Smooth muscle cell (in vitro differentiated cells): ENCODE measurements around the gene ALPI. TPM values are rescaled to one million over a fixed set of nuclear protein-coding genes. Genes with fewer than 3 reads are reported as not detected.
"Not testable (repeated sequence)": the region's sequence is repeated elsewhere in the genome, so short reads cannot be mapped to it uniquely, and the experiment has no call there.

Source experiments
- DNase-seq: peaks from one replicate; lab custom pipeline; 2025; ENCODE audit not compliant: unreplicated experiment; lab: John Stamatoyannopoulos, UW
- H2AFZ ChIP-seq: fragments of 200-600 bp; sonication (generic); 2 replicates; pipeline ENCODE4 v1.6.0; 2016; ENCODE audit warnings: antibody characterized with exemption, low read depth, mild to moderate bottlenecking
- H3F3A ChIP-seq: fragments of 200-600 bp; sonication (generic); 2 replicates; pipeline ENCODE4 v1.6.0; 2017; ENCODE audit warnings: antibody characterized with exemption, low read depth
- H3K27ac ChIP-seq: fragments of 200-600 bp; sonication (generic); 2 replicates; pipeline ENCODE4 v1.5.1; 2016; ENCODE audit warnings: low read depth, mild to moderate bottlenecking
- H3K27me3 ChIP-seq: fragments of 200-600 bp; sonication (generic); 2 replicates; pipeline ENCODE4 v1.6.1; 2016; ENCODE audit warnings: low read depth, mild to moderate bottlenecking
- H3K36me3 ChIP-seq: fragments of 200-600 bp; sonication (generic); 2 replicates; pipeline ENCODE4 v1.5.1; 2016; ENCODE audit warnings: low read depth
- H3K4me1 ChIP-seq: fragments of 200-600 bp; sonication (generic); 2 replicates; pipeline ENCODE4 v1.5.1; 2016; ENCODE audit warnings: low read depth
- H3K4me2 ChIP-seq: fragments of 200-600 bp; sonication (generic); 2 replicates; pipeline ENCODE4 v1.6.0; 2016; ENCODE audit warnings: mild to moderate bottlenecking
- H3K4me3 ChIP-seq: fragments of 200-600 bp; sonication (generic); 2 replicates; pipeline ENCODE4 v1.5.1; 2016; ENCODE audit warnings: mild to moderate bottlenecking
- H3K79me2 ChIP-seq: fragments of 200-600 bp; sonication (generic); 2 replicates; pipeline ENCODE4 v1.6.0; 2016; ENCODE audit warnings: low read depth, mild to moderate bottlenecking
- H3K9ac ChIP-seq: fragments of 200-600 bp; sonication (generic); 2 replicates; pipeline ENCODE4 v1.6.0; 2016; ENCODE audit warnings: low read depth
- H3K9me3 ChIP-seq: fragments of 200-600 bp; sonication (generic); replicated peaks from 2 replicates; pipeline ENCODE4 v1.5.1; 2016; ENCODE audit warnings: low read depth
- H4K20me1 ChIP-seq: fragments of 200-600 bp; sonication (generic); 2 replicates; pipeline ENCODE4 v1.6.0; 2016; ENCODE audit warnings: low read depth
- WGBS: methylation state at CpG from one replicate; pipeline ENCODE4 v1.1.7; 2016; ENCODE audit warnings: low lambda C conversion rate; 5-methylcytosine and 5-hydroxymethylcytosine counted together
- polyA plus RNA-seq: library from polyadenylated mRNA; unstranded; fragments of >200 nt; fragmentation: Nextera tagmentation; extraction: Ambion mirVana; gene quantifications from 2 replicates; pipeline ENCODE4 v1.2.1, GENCODE V29; 2016
- total RNA-seq: library from RNA; depleted of rRNA; stranded (reverse); fragments of >200 nt; gene quantifications from 2 replicates; pipeline ENCODE4 v1.2.3, GENCODE V29; 2014
- TF ChIP-seq, protein P1 (sequence below): fragments of 200-600 bp; sonication (generic); IDR thresholded peaks from 2 replicates; pipeline ENCODE4 v1.5.1; 2017; ENCODE audit warnings: borderline replicate concordance, mild to moderate bottlenecking, antibody characterized with exemption; ENCODE audit not compliant: insufficient read depth, poor library complexity, severe bottlenecking

The ALPI gene
- total and polyA plus RNA-seq, 2 experiments from 2014 or later, result not detected

DNA sequence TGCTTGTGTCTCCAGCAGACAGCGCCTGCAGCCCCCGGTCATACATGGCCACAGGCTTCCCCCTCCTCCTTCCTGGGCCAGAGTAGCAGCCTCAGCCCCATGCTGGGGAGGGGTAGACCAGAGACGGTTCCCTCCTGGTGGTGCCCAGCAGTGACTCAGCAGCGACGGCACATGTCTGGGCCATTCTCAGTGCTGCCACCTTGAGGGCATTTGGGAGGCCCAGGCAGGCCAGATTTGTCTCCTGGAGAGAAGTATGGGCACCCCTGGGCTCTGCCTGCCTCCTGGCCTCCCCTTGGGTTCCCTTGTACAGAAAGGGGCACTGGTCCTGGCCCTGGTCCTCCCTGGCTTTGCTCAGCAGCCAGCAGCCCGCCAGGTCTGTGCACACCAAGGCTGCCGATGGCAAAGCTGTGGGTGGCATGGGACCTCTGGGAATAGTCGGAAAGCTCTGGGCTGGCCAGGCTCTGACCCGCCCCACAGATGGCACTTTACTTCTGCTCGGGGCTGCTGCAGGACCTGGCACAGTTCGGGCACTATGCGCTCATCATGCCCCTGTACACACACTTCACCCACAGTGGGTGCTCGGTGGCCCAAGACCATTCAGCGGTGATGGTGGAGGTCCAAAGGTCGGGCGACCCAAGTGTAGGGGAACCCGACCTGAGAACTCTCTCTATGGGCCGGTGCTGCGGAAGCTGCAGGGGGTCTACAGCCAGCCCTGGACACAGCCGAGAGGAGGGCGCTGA is 11.4 kb upstream of the ALPI start:
- DNase-seq, result no peak
- WGBS, result 85% methylated on average over 21 of the region's 21 CpGs
- Histone ChIP-seq H3K4me2 (no peak overlapping the region), H2AFZ (no peak overlapping the region), H3K27me3 (no peaks in the 10 kb centered on the region), H3K9ac (no peak overlapping the region), H3F3A (no peaks in the 10 kb centered on the region), H3K36me3 (no peaks in the 10 kb centered on the region), H3K4me3 (no peak overlapping the region), H3K4me1 (no peaks in the 10 kb centered on the region), H3K27ac (no peak overlapping the region), H3K9me3 (no peaks in the 10 kb centered on the region), H4K20me1 (no peaks in the 10 kb centered on the region), H3K79me2 (no peaks in the 10 kb centered on the region)
- TF ChIP-seq, protein P1, sequence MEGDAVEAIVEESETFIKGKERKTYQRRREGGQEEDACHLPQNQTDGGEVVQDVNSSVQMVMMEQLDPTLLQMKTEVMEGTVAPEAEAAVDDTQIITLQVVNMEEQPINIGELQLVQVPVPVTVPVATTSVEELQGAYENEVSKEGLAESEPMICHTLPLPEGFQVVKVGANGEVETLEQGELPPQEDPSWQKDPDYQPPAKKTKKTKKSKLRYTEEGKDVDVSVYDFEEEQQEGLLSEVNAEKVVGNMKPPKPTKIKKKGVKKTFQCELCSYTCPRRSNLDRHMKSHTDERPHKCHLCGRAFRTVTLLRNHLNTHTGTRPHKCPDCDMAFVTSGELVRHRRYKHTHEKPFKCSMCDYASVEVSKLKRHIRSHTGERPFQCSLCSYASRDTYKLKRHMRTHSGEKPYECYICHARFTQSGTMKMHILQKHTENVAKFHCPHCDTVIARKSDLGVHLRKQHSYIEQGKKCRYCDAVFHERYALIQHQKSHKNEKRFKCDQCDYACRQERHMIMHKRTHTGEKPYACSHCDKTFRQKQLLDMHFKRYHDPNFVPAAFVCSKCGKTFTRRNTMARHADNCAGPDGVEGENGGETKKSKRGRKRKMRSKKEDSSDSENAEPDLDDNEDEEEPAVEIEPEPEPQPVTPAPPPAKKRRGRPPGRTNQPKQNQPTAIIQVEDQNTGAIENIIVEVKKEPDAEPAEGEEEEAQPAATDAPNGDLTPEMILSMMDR, result peak; percentile 56

DNA sequence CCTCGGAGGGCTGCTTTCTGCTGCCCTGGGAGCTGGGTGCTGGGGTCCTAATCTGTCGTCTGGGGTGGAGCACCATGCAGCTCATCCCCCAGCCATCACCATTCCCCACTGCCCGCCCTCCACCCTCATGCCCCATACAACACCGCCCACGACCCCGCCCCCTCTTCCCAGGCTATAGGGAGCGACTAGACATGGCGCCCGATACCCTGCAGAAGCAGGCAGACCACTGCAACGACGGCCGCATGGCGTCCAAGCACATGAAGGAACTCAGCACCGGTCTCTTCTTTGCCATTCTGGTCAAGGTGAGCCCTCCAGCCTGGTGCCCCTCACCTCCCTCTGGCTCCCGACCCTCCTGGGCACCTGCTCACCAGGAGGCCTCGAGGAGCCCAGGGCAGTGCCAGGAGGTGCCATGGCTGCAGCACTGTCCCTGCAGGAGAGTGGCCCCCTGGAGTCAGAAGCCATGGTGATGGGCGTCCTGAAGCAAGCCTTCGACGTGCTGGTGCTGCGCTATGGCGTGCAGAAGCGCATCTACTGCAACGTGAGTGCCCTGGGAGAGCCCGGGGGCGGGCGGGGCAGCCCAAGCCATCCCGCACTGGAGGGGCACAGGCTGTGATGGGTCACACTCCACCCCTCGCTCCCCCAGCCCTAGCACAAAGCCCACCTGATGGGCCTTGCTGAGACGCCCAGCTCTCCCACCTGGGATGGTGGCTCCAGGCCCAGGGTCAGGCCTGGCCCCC is 10.6 kb upstream of the ALPI start:
- not testable (repeated sequence) for H3F3A ChIP-seq, DNase-seq
- 87% methylated on average over 21 of the region's 29 CpGs for WGBS

DNA sequence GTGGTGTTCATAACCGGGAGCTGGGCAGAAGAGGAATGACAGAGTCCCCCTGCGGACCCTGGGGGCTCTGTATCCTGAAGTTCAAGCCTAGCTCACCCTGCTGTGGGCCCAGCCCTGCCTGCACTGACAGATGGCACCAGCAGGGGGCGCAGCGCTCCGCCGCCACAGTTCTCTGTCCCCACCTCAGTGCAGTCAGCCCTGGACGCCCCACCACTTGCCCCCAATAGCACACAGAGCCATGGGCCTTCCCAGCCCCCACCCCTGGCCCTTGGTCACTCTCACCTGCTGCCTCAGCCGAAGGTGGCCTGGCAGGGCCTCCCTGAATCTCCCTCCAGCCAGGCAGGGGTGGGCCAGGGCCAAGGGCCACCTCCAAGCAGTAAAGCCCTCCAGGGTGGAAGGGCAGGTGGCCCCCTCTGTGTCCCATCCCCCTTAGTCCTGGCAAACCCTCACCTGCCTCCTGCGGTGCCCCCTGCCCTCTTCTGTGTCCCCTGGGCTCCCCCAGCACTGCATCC is 9.6 kb upstream of the ALPI start:
- not testable (repeated sequence) for H3K9ac ChIP-seq, H3K9me3 ChIP-seq, H3F3A ChIP-seq, DNase-seq, H2AFZ ChIP-seq, H3K4me1 ChIP-seq, H3K4me3 ChIP-seq, H3K79me2 ChIP-seq, H3K36me3 ChIP-seq, H3K4me2 ChIP-seq, H4K20me1 ChIP-seq, H3K27ac ChIP-seq, H3K27me3 ChIP-seq
- WGBS, result 44% methylated on average over 3 of the region's 9 CpGs
- TF ChIP-seq, protein P1, result peak; percentile 21

More for the DNA sequence above, 10.6 kb upstream of the ALPI start:
- H3K27me3 ChIP-seq, H2AFZ ChIP-seq, H3K4me3 ChIP-seq, H3K9ac ChIP-seq, H3K4me2 ChIP-seq, H3K79me2 ChIP-seq, H3K36me3 ChIP-seq, H3K4me1 ChIP-seq, H3K27ac ChIP-seq, H4K20me1 ChIP-seq, H3K9me3 ChIP-seq: not testable (repeated sequence)

DNA sequence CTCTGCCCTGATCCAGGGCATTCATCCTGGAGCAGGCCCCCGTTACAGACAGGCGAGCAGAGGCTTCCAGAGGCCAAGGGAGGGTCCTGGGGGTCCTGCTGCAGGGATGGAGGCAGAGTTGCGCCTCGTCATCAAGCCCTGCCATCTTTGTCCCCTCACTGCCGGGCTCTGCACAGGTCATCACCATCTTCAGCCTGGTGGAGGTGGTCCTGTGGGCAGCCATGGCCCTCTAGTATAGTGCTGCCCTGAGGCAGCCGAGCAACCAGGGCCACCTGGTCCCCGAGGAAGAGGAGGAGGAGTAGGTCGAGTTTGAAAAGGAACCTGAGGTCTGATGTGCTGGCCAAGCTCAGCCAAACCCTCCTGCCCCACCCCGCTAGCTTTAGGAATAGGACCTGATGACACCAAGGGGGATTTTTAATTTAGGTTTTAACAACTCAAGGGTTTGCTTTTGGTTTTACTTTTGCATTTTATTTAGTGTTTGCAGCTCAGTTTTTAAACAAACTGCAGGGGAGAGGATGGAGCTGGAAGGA is 8.8 kb upstream of the ALPI start:
- H3K4me1 ChIP-seq, result no peaks in the 10 kb centered on the region
- WGBS, result 88% methylated on average over 9 of the region's 9 CpGs
- H4K20me1 ChIP-seq, result no peaks in the 10 kb centered on the region
- no peaks in the 10 kb centered on the region for H3K27me3 ChIP-seq
- no peaks in the 10 kb centered on the region for H3K9me3 ChIP-seq
- no peak for DNase-seq
- no peak overlapping the region for H2AFZ ChIP-seq
- no peaks in the 10 kb centered on the region for H3F3A ChIP-seq
- no peaks in the 10 kb centered on the region for H3K36me3 ChIP-seq
- TF ChIP-seq, protein P1, result no peak
- H3K9ac ChIP-seq, result no peak overlapping the region
- H3K4me3 ChIP-seq, result no peak overlapping the region
- H3K27ac ChIP-seq, result no peak overlapping the region
- H3K79me2 ChIP-seq, result no peaks in the 10 kb centered on the region
- H3K4me2 ChIP-seq, result no peak overlapping the region
